ENCODE results near the gene SRPK1.
A peak's percentile ranks its signal among the peaks of the same experiment; 100 is the strongest.
"Not testable (repeated sequence)": the region's sequence is repeated elsewhere in the genome, so short reads cannot be mapped to it uniquely, and the experiment has no call there.

SRPK1 gene

DNA sequence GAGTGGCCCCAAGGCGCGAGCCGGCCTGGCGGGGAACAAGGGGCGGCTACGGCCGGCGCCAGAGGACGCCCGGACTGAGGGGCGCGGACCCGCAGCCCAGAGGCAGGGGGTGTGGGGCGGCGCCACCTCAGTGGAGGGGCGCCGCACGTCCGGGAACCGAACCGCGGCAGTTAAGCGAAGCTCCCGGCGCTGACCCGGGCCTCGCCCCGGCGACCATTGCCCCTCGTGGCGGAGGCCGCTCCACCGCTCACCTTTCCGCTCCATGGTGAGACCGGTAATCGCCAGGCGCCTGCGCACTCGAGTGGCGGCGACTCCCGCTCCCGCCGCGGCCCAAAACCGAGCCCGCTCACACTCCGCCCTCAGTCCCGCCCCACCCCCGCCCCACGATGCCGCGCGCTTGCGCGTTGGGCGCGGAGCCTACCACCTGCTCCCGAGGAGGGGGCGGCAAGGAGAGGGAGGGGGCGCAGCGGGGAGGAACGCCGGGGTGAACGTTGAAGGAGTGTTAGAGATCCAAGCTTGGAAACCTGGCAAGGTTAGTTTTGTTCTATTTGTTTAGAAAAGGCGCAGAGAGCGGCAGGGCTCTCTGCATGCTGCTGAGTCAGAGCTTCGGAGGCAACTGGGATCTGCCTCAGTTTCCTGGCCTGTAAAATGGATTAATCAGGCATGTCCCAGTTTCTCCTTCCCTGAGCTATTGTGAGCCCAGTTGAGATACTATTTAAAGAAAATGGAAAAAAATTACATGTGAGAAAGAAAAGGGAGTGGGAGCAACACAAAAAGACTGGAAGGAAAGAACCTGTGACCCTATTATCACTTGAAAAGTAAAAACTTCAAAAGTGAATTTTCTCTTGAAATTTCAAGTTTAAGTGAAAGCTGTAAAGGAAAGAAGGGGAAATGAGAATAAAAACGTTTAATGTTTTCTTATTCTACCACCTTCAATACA lies at the start of gene SRPK1:
Gene SRPK1, minus strand, starts transcription at position 306 of the 940 bp plus-strand sequence. Its CDS starts 42 bp downstream, at position 264.
- peak; percentile 88 for DNase-seq (ENCODE audit: low read depth in 2 of 2)

DNA sequence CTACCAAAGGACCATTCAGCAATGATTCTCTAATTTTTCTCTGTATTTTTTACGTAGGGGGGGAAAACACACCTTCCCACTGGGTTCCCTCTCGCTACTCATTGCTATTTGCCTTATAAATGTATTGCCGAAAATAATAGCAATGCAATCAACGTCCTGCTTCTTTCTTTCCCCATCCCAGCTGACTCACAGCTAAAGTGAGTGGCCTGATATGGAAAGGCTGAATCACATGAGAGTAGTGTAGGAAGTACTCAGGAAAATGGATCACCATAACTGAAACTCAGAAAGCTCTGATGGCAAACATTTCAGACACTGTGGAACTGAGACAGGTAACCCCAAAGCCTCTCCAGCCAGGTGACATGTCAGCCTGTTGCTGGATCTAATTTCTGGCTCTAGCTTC lies 49.3 kb upstream of the SRPK1 start:
- DNase-seq (ENCODE audit: low read depth in 2 of 2): no peak

- DNase-seq (ENCODE audit: low read depth in 2 of 2): no peak
Observed at GRCh38 chr6:35969646-35970045, 48.7 kb upstream of the SRPK1 start.

GRCh38 chr6:35968821-35969220 lies 47.9 kb upstream of the SRPK1 start:
- no peak for DNase-seq (ENCODE audit: low read depth in 2 of 2)

DNA sequence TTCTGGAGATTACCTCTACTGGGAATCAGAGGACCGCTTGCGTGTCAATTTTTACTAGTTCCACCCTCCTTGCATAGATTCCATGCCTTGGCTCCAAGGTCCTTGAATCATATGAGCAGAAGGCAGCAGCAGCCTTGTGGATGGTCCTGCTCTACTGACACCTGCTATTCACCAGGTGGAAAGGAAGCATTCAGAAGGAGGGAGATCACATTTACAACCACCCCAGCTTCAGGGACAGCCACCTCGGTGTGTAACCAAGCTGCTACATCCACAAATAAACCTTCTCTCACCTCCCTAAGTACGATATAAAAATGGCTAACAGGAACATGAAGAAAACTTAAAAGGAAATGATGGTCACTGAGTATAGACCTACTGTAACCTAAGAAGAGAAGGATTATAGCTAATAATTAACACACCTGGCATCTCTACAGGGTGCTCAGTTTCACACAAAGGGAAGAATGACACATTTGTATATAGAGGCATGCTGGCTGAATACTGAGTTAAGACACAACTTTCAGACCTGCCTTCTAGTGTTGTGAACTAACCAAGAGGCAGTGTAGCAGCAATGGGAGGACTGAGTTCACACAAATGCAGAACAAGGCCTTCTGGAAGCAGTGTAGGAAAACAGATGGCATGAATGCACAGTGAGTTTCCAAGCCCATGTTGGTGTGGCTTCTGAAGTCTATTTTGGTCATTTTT lies 46.3 kb upstream of the SRPK1 start:
- DNase-seq (ENCODE audit: low read depth in 2 of 2): no peak

GRCh38 chr6:35962779-35963560 lies 42.1 kb upstream of the SRPK1 start:
- no peak for DNase-seq (ENCODE audit: low read depth in 2 of 2)

GRCh38 chr6:35960187-35960586 lies 39.3 kb upstream of the SRPK1 start:
- DNase-seq (ENCODE audit: low read depth in 2 of 2): no peak

GRCh38 chr6:35955970-35956369 lies 35.1 kb upstream of the SRPK1 start:
- no peak for DNase-seq (ENCODE audit: low read depth in 2 of 2)

DNA sequence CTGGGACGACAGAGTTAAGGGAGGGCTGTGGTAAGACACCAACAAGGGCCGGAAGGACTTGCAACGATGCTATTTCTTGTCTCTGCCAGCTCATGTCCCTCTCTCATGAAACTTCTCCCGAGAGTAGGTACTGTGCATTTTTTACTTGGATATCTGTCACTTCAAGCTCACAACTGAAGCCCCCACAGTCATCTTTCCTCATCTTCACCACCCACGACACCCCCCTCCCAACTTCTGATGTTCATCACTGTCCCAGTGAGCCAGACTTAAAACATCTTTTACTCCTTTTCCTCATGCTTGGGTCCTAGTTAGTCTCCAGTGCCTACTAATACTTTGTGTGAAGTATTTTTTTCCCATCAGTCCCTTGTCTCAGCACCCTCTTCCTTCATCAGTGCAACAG lies 34.6 kb upstream of the SRPK1 start:
- no peak for DNase-seq (ENCODE audit: low read depth in 2 of 2)

DNA sequence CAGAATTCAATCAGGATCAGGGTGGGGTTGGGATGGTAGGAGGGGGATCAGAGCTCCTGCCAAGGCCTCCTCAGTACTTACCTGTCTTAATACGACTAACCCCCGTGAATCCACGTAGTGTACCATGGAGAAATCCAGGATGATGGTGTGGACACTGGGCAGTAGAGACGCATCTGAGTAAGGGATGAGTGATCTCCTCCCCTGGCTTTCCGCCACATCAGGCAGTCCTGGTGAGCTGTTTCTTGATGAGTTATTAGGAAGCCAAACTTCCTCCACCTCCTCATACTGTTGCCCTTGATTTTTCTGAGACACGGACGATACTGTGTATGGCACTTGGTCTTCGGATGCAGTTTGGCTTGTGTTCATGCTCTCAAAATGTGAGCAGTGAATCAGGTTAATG lies 34.2 kb upstream of the SRPK1 start:
- no peak for DNase-seq (ENCODE audit: low read depth in 2 of 2)

DNA sequence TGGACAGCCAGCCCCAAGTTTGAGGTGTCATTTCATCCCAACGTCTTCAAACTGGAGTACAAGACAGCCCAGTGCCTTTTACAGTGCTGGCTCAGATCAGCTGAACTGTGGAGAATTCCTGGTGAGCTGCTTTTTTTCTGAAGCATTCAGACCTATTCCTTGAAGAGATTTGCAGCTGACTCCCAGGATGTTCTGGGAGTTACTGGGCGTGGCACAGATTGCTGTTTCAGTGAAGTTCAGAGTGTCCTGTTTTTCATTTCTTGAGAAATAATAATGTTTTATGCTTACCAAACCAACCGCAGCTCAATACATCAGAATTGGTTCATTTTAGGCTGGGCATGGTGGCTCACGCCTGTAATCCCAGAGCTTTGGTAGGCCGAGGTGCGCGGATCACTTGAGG lies 33.4 kb upstream of the SRPK1 start:
- DNase-seq (ENCODE audit: low read depth in 2 of 2): no peak

DNA sequence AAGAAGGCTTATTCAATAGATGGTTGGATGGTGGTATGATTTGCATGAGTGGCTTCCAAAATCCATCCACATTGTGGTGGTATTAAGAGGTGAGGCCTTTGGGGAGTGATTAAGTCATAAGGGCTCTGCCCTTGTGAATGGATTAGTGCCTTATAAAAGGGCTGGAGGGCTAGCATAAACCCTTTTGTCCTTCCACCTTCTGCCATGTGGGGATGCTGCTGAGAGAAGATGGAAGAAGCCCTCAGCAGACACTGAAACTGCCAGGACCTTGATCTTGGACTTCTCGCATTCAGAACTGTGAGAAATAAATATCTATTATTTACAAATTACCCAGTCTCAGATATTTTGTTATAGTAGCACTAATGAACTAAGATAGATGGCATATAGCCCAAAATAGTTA lies 27.8 kb upstream of the SRPK1 start:
- no peak for DNase-seq (ENCODE audit: low read depth in 2 of 2)

DNA sequence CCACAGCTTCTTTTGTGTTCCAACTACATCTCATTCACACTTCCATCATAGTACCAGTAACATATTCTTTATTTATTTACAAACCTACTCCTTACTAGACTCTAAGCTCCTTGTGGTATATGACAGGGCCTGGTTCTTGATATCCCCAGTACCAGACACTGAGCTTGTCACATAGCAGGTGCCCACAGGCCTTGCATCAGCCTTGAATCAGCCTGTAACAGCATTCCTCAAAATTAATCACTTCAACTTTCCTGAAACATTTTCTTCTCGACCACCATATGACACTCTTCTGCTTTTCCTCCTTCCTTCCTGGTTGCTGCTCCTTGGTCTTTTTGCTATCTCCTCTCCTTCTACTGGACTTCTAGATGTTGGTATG lies 24.7 kb upstream of the SRPK1 start:
- DNase-seq (ENCODE audit: low read depth in 2 of 2): no peak

DNA sequence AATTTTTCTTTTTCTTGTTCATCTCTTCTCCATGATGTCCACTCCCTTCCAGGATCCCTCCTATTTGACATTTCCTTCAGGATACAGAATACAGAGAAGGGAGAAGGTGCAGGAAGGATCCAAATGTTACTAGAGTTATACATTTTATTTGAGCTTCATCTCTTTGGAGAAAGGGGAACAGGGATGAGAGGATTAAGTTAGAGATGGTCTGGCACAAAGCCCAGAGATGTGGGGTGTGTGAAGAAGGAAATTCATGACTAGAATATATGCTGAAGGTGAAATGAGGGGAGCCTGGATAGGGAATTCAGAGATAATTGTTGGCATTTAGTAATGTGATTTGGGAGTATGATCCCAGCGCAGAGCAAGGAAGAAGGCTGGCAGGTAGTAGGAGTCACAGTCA lies 22.5 kb upstream of the SRPK1 start:
- no peak for DNase-seq (ENCODE audit: low read depth in 2 of 2)

GRCh38 chr6:35942355-35942754 lies 21.5 kb upstream of the SRPK1 start:
- DNase-seq (ENCODE audit: low read depth in 2 of 2): no peak

DNA sequence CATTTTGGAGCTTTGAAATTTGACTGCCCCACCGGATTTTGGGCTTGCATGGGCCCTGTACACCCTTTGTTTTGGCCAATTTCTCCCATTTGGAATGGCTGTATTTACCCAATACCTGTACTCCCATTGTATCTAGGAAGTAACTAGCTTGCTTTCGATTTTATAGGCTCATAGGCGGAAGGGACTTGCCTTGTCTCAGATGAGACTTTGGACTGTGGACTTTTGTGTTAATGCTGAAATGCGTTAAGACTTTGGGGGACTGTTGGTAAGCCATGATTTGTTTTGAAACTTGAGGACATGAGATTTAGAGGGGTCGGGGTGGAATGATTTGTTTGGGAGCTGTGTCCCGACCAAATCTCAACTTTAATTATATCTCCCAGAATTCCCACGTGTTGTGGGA lies 20.3 kb upstream of the SRPK1 start:
- DNase-seq (ENCODE audit: low read depth in 2 of 2): not testable (repeated sequence)

- DNase-seq (ENCODE audit: low read depth in 2 of 2): not testable (repeated sequence)
Observed at GRCh38 chr6:35940014-35940413, 19.1 kb upstream of the SRPK1 start.

DNA sequence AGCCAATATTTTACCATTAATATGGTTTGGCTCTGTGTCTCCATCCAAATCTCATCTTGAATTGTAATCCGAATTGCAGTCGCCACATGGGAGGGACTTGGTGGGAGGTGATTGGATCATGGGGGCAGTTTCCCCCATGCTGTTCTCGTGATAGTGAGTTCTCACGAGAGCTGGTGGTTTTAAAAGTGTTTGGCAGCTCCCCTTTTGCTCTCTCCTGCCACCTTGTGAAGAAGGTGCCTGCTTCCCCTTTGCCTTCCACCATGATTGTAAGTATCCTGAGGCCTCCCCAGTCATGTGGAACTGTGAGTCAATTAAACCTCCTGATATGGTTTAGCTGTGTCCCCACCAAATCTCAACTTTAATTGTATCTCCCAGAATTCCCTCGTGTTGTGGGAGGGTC lies 18.4 kb upstream of the SRPK1 start:
- DNase-seq (ENCODE audit: low read depth in 2 of 2): not testable (repeated sequence)

DNA sequence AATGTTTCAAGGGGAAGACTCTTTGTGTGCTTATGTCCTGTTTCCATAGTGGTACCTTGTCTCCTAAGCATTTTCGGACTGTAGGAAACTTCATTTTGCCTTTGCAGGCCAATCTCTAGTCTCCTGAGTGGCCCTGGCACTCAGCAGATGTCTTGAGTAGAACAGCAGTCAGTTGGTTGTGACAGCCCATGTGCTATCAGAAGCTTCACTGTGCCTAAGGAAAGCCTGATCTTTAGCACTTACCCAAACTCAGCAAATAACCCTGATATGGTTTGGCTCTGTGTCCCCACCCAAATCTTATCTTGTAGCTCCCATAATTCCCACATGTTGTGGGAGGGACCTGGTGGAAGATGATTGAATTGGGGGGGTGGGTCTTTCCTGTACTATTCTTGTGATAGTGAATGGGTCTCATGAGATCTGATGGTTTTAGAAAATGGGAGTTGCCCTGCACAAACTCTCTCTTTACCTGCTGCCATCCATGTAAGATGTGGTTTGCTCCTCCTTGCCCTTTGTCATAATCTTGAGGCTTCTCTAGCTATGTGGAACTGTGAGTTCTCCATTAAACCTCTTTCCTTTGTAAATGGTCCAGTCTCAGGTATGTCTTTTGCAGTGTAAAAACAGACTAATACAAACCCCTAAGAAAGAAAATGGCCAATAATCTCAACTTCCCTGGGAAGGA lies 15.9 kb upstream of the SRPK1 start:
- DNase-seq (ENCODE audit: low read depth in 2 of 2): no peak

GRCh38 chr6:35935469-35935868 lies 14.6 kb upstream of the SRPK1 start:
- no peak for DNase-seq (ENCODE audit: low read depth in 2 of 2)

GRCh38 chr6:35933844-35934243 lies 12.9 kb upstream of the SRPK1 start:
- DNase-seq (ENCODE audit: low read depth in 2 of 2): no peak

- DNase-seq (ENCODE audit: low read depth in 2 of 2): not testable (repeated sequence)
Observed at GRCh38 chr6:35931873-35932272, 11.0 kb upstream of the SRPK1 start.
